ENCODE data around the gene TRIM66.

TRIM66 gene

GRCh38 chr11:8682303-8683114, at the start of gene TRIM66, which contains the start of gene RPL27A:
TSS of gene TRIM66 (minus strand) at chr11:8682665. CDS start at chr11:8672274, 10,391 bp downstream.
TSS of gene RPL27A (plus strand) at chr11:8682792. CDS start at chr11:8682814, 22 bp downstream.
- peak; percentile 98 to 99 for DNase-seq

- no peak for DNase-seq
Observed at GRCh38 chr11:8731647-8732323, 49.3 kb upstream of the TRIM66 start.

- no peak for DNase-seq
Observed at GRCh38 chr11:8730697-8731020, 48.2 kb upstream of the TRIM66 start.

- no peak for DNase-seq
Observed at GRCh38 chr11:8729837-8730696, 47.6 kb upstream of the TRIM66 start.

- DNase-seq: no peak
Observed at GRCh38 chr11:8729067-8729466, 46.6 kb upstream of the TRIM66 start.

- DNase-seq: no peak
Observed at GRCh38 chr11:8728563-8728962, 46.1 kb upstream of the TRIM66 start.

- DNase-seq: no peak
Observed at GRCh38 chr11:8726395-8726794, 43.9 kb upstream of the TRIM66 start.

GRCh38 chr11:8724682-8725081, 42.2 kb upstream of the TRIM66 start:
- DNase-seq: no peak

GRCh38 chr11:8723711-8724110, 41.2 kb upstream of the TRIM66 start:
- no peak for DNase-seq

GRCh38 chr11:8722809-8723208, 40.3 kb upstream of the TRIM66 start:
- no peak for DNase-seq

GRCh38 chr11:8721609-8722500, 39.4 kb upstream of the TRIM66 start:
- no peak for DNase-seq

GRCh38 chr11:8720868-8721608, 38.6 kb upstream of the TRIM66 start:
- no peak for DNase-seq

- DNase-seq: no peak
Observed at GRCh38 chr11:8720352-8720751, 37.9 kb upstream of the TRIM66 start.

- DNase-seq: no peak
Observed at GRCh38 chr11:8719721-8720120, 37.3 kb upstream of the TRIM66 start.

- no peak for DNase-seq
Observed at GRCh38 chr11:8719211-8719649, 36.8 kb upstream of the TRIM66 start.

- no peak for DNase-seq
Observed at GRCh38 chr11:8717876-8718753, 35.6 kb upstream of the TRIM66 start.

- no peak for DNase-seq
Observed at GRCh38 chr11:8717544-8717875, 35.0 kb upstream of the TRIM66 start.

- DNase-seq: no peak
Observed at GRCh38 chr11:8715501-8715900, 33.0 kb upstream of the TRIM66 start.

GRCh38 chr11:8714622-8715225, 32.3 kb upstream of the TRIM66 start:
- no peak for DNase-seq

All from CD4-positive, alpha-beta T cell treated with Interferon alpha-2 for 1 hour (primary cell).